Skeletal muscle tissue (tissue), 4 donors: ENCODE results near the gene PPP1R3C. TPM values are rescaled to one million over a fixed set of nuclear protein-coding genes. Genes with fewer than 3 reads are reported as not detected.
A peak's percentile ranks its signal among the peaks of the same experiment; 100 is the strongest.

Experiments used
- H3K27ac ChIP-seq: one replicate; pipeline ENCODE4 v1.7.0; 2013; ENCODE audit warnings: mild to moderate bottlenecking, low read depth, low read length, inconsistent platforms
- H3K27me3 ChIP-seq, 3 donors: one replicate each; pipeline ENCODE4 v1.7.0; 2013; ENCODE audit warnings: low read length in 3 of 3; ENCODE audit not compliant: control insufficient read depth in 3 of 3, insufficient read depth in 3 of 3
- H3K36me3 ChIP-seq, 3 donors: one replicate each; pipeline ENCODE4 v1.7.0; 2013; ENCODE audit warnings: low read length in 3 of 3; ENCODE audit not compliant: control insufficient read depth in 3 of 3, insufficient read depth in 3 of 3
- H3K4me1 ChIP-seq, 3 donors: one replicate each; pipeline ENCODE4 v1.7.0; 2013; ENCODE audit warnings: low read length in 3 of 3, mild to moderate bottlenecking in 3 of 3; ENCODE audit not compliant: control insufficient read depth in 3 of 3, insufficient read depth in 3 of 3
- H3K4me3 ChIP-seq, 3 donors: one replicate each; pipeline ENCODE4 v1.7.0; 2013; ENCODE audit warnings: low read length in 3 of 3
- H3K9ac ChIP-seq, 3 donors: one replicate each; pipeline ENCODE4 v1.7.0; 2013; ENCODE audit warnings: low read length in 3 of 3, mild to moderate bottlenecking in 3 of 3, moderate library complexity in 2 of 3, low read depth in 1 of 3
- H3K9me3 ChIP-seq, 3 donors: one replicate each; pipeline ENCODE4 v1.7.0; 2013; ENCODE audit warnings: low read length in 3 of 3; ENCODE audit not compliant: control insufficient read depth in 3 of 3
- total RNA-seq: library from RNA; depleted of rRNA; stranded (reverse); fragments of >200 nt; gene quantifications from one replicate; pipeline ENCODE4 v1.2.3, GENCODE V29; 2014
- donor health status: Osteomylitis.

The PPP1R3C gene
- total RNA-seq, 1 donor from 2014 or later: 218 TPM

DNA sequence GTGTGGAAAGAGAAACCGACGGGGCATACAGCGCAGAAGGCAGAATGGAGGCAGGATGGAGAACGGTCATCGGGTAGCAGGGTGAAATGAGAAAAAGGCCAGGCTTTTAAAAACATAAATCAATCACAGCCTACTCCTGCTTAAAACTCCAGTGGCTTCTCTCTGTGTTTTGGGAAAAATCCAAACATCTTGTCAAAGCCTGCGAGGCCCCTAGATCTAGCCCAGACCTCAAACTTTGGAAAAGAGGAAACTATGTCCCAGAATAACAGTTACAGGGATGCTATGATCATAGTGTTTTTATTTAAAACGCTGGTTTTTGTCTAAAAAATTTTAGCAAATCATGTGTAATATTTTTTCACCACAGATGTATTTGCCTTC, 41.1 kb downstream of the PPP1R3C start:
- peaks cover 73 to 82% (median 79%) of the 10 kb centered on the region in 3 donors for H3K4me1 ChIP-seq
- H3K9me3 ChIP-seq: no peaks in the 10 kb centered on the region
- peak overlapping the region; percentile 74 to 80 (median 78) for H3K9ac ChIP-seq
- peak overlapping the region; percentile 14 to 26 (median 16) for H3K4me3 ChIP-seq
- no peaks in the 10 kb centered on the region for H3K27me3 ChIP-seq
- no peaks in the 10 kb centered on the region for H3K36me3 ChIP-seq
- peak overlapping the region; percentile 98 for H3K27ac ChIP-seq

DNA sequence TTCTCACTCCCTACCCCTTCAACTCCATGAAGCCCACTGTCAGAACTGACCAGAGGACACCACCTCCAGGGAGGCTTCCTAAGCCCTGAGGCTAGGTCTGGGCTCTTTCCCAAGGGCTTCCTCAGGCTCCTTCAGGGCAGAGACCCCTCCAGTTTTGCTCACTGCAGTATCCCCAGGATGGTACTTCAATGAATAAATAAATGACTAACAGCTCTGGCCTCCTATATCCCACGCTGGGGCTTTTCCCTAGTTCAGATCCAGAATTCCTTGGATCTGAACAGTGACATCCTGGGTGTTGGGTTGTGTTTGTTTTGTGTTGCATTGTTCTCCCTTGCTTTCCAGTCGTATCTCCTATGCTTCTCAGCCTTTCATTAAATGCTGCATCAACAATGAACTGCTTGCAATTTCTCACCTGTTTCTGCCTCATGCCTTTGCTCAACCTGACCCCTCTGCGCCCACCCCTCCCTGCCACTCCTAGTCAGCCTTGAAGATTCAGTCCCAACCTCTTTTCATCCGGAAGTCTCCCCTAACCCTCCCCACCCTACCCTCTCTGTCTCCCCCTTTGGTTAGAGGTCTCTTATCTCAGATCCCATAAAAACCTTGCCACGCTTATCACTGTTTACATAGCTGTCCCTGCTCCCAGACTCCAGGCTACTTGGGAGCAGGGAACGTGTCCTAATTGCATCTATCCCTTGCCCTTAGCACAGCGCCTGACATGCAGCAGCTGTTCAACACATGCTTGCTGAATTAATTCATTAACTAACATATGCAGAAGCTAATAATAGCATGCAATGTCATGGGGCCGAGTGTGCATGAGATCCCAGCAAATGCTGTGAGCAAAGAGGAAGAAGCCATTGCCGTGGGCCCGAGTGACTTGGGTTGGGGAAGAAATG, 41.7 kb downstream of the PPP1R3C start:
- Histone ChIP-seq H3K36me3 (no peaks in the 10 kb centered on the region), H3K27ac (peak overlapping the region; percentile 98), H3K4me3 (peak overlapping the region; percentile 16 to 52 (median 26)), H3K9me3 (no peaks in the 10 kb centered on the region), H3K9ac (peak overlapping the region; percentile 74 to 80 (median 78)), H3K4me1 (peaks cover 73 to 83% (median 78%) of the 10 kb centered on the region in 3 donors), H3K27me3 (no peaks in the 10 kb centered on the region)

DNA sequence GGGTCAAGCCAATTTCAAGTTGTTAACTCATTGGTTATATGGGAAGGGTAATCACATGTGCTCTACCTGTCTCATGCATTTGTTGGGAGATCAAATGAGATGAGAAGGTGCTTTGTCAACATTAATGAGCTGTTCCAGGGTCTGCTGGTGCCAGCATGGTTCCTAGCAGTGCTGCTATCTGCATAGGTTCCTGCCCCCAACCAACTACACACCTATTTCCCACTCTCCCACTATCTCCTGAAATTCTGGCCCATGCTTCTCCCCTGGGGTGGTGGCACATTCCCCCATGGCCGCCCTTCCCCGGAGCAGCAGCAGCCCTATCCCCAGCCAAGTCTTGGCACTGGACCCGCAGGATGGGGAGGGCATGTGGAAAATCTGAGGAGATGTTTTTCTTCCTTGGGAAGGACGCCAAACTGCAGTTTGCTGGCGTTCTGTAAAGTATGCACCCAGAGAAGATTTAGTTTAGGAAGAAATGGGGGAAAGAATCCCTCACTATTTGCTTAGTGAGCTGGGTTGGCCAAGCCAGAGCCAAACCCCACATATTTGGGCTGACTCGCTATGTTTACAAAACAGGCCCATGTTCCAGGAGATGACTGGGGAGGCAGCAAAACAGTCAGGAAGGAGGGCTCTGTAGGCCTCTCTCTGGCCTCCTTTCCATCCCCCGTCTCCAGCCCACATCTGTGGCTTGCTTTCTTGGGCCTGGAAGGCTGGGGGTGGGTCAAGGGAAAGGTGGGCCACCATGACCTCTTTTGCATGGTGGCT, 42.5 kb downstream of the PPP1R3C start:
- H3K9me3 ChIP-seq: no peaks in the 10 kb centered on the region
- H3K36me3 ChIP-seq: no peaks in the 10 kb centered on the region
- H3K4me1 ChIP-seq: peaks cover 73 to 79% (median 77%) of the 10 kb centered on the region in 3 donors
- no peaks in the 10 kb centered on the region for H3K27me3 ChIP-seq
- H3K9ac ChIP-seq: peak overlapping the region; percentile 74 to 80 (median 78)
- peak overlapping the region in 2 of 3 donors; percentile 16 to 52 for H3K4me3 ChIP-seq
- H3K27ac ChIP-seq: peak overlapping the region; percentile 98

DNA sequence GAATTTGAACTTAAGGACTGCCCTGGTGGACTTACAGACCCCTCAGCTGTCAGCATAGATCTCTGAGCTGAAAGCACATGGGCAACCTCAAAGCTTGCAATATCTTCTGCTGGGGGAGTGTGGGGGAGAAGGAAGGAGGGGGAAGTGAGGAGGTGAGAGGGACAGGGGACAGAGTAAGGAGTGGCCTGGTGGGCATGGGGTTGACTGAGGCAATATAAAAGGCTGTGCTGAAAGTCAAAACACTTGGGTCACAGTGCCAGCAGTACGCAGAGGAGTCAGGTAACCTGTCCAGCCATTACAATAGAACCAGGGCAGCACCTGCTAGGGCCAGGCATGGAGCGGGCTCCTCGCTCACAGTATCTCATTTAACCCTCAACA, 43.2 kb downstream of the PPP1R3C start:
- H3K9ac ChIP-seq: peak overlapping the region; percentile 67 to 78 (median 74)
- no peaks in the 10 kb centered on the region for H3K9me3 ChIP-seq
- peak overlapping the region in 1 of 3 donors; percentile 6 for H3K4me3 ChIP-seq
- H3K36me3 ChIP-seq: no peaks in the 10 kb centered on the region
- peaks cover 72 to 76% (median 75%) of the 10 kb centered on the region in 3 donors for H3K4me1 ChIP-seq
- peak overlapping the region; percentile 98 for H3K27ac ChIP-seq
- H3K27me3 ChIP-seq: no peaks in the 10 kb centered on the region

DNA sequence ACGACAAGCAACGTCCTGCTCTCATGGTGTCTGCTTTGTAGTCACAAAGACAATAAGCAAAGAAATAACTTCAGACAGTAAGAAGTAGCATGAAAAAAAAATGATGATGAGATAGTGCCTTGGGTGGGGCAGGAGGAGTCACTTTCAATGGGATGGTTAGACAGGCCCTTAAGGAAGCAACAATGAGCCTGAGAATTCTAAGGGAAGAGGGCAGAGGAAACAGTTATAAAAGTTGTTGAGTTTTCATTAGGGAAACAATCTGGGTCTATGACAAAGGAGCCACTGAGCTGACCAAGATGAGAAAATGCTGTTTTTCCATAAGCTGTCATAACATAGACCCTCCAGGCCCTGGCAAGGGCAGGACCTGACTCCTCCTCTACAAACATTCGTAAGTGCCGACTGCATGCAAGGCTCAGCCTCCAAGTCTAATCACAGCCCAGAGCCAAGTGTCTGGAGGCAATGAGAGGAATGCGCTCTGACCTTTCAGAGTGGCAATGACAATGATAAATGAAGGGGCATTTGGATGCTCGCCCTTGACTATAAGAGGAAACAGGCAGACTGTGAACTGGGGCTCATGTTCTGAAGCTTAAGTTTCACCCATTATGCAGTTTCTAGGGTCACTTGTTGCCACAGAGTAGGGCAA, 43.7 kb downstream of the PPP1R3C start:
- Histone ChIP-seq H3K27me3 (no peaks in the 10 kb centered on the region), H3K4me1 (peaks cover 68 to 71% (median 70%) of the 10 kb centered on the region in 3 donors), H3K9me3 (no peaks in the 10 kb centered on the region), H3K4me3 (peak overlapping the region in 1 of 3 donors; percentile 32), H3K9ac (peak overlapping the region; percentile 74 to 78 (median 75)), H3K27ac (peak overlapping the region; percentile 98), H3K36me3 (no peaks in the 10 kb centered on the region)

DNA sequence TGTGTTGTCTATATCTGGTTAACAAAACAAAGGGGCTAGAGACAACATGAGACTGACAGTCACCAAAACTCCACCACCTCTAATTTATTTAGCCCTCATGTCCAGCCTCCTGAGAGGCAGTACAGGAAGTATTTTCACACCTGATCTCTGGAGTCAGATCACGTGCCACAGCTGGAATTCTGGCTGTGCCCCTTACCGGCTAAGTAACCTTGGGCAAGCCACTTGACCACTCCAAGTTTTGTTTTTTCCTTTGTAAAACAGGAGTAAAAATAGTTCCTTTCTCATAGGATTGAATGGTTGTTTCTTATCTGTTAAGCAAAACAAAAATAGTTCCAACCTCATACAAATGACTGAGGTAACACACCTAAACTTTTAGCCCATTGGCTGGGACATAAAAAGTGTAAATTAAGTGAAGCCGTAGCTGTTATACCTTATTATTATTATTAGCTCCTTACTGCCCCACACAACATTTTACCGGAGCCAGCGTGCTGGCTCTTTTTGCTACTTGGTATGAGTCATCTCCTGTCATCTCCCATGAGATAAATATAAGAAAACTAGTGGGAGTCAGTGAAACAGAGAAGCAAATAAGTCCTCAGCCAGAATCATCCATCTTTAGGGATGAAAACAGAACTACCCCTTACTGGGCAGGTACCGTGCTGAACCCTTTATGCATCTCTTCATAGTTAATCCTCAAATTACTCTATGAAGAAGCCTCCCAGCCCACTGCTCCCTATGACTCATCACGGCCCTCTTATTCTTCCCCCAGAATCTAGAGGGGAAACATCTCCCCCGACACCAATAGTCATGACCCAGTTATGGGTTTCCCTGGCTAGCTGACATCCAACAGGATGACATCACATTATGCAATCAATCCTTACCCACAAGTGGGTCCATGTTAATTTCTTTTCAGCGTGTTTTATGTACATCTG, 44.9 kb downstream of the PPP1R3C start:
- peak overlapping the region; percentile 98 for H3K27ac ChIP-seq
- H3K36me3 ChIP-seq: no peaks in the 10 kb centered on the region
- no peaks in the 10 kb centered on the region for H3K9me3 ChIP-seq
- no peaks in the 10 kb centered on the region for H3K27me3 ChIP-seq
- peaks cover 57 to 61% (median 59%) of the 10 kb centered on the region in 3 donors for H3K4me1 ChIP-seq
- peak overlapping the region; percentile 33 to 78 (median 75) for H3K9ac ChIP-seq
- peak overlapping the region in 1 of 3 donors; percentile 32 for H3K4me3 ChIP-seq

DNA sequence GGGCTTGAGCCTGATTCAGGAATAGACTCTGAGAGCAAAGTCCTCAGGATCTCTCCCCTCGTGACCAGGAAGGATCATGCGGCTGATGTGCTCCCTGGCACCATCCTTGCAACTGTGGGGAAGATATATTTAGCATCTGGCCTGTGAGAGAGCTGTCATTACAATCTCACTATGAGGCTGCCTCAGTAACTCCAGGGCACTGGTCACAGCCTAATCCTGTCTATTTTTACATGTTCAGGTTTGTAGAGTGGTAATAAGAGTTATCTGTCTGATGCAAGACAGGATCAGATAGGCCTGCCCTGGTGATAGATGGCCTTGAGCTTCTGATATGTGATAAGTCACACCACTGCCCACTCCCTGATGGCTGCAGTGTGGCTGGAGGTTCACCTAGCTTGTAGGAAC, 50.7 kb downstream of the PPP1R3C start:
- H3K36me3 ChIP-seq: no peaks in the 10 kb centered on the region
- no peaks in the 10 kb centered on the region for H3K9me3 ChIP-seq
- peaks cover 13 to 24% (median 18%) of the 10 kb centered on the region in 3 donors for H3K4me1 ChIP-seq
- peak overlapping the region; percentile 100 for H3K27ac ChIP-seq
- H3K27me3 ChIP-seq: no peaks in the 10 kb centered on the region
- H3K4me3 ChIP-seq: no peak overlapping the region
- peak overlapping the region; percentile 12 to 71 (median 66) for H3K9ac ChIP-seq

DNA sequence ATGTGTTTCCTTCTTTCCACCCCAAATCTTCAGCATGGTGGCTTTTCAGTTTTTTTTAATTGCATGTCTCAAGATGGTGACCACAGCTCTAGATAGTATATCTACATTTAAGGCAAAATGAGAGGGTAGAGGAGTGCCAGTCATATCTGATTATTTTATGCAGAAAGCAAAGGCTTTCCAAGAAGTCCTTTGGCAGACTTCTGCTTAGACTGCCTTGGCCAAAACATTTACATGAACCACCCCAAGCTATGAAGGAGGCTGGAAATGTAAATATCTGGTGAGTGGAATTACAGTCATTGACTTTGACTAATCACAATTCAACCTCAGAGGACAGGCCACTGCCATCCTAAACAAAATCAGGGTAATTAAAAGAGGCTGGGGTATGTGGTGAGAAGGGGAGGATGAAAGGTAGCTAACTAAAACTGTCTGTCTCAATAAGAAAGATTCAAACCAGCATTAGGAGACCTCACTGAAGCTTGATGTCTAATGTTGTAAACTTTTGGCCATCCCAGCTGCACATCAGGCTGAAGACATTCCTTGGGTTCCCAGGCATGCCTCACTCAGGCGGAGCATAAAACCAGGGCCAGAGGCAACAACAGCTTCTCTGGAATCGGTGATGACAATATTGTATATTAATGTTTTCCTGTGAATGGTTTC, 53.4 kb downstream of the PPP1R3C start:
- Histone ChIP-seq H3K9ac (no peak overlapping the region), H3K4me3 (no peak overlapping the region), H3K9me3 (no peaks in the 10 kb centered on the region), H3K36me3 (no peaks in the 10 kb centered on the region), H3K27me3 (no peaks in the 10 kb centered on the region), H3K4me1 (peaks cover 22 to 34% (median 25%) of the 10 kb centered on the region in 3 donors), H3K27ac (peak overlapping the region; percentile 21)
